HFF-Myc (cell line): ENCODE data around the gene DDX31.

Source experiments
- DNase-seq: peaks from one replicate; pipeline ENCODE4 v3.0.0-alpha.2; 2011; ENCODE audit warnings: low read depth; ENCODE audit errors: extremely low read depth
- H3K4me3 ChIP-seq: replicated peaks from 2 replicates; pipeline ENCODE4 v1.5.1; 2011; ENCODE audit warnings: low read depth, mild to moderate bottlenecking, control low read depth, low read length
- TF ChIP-seq, protein P1 (sequence below): IDR thresholded peaks from 2 replicates; pipeline ENCODE4 v1.5.1; 2012; ENCODE audit warnings: mild to moderate bottlenecking, low read depth, low read length, control low read depth; ENCODE audit errors: missing control alignments

Gene DDX31

DNA sequence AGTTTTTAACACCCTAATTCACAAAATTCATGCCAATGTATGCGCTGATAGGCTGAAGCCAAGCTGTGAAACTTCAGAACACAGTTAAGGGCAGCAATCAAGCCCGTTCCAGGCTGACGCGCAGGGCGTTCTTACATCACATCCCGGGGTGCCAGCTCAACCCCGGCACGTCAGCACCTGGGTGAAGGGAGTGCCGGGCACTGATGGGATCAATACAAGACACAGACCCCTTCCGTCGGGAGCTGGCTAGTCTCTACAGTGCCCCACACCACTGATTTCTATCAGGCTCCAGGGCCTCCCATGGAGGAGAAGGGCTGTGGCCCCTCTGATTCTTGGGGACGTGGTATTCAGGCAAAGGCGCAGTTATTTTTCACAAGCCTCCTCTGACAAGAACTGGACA, 75.4 kb downstream of the DDX31 start:
- no peak overlapping the region for H3K4me3 ChIP-seq
- TF ChIP-seq, protein P1, sequence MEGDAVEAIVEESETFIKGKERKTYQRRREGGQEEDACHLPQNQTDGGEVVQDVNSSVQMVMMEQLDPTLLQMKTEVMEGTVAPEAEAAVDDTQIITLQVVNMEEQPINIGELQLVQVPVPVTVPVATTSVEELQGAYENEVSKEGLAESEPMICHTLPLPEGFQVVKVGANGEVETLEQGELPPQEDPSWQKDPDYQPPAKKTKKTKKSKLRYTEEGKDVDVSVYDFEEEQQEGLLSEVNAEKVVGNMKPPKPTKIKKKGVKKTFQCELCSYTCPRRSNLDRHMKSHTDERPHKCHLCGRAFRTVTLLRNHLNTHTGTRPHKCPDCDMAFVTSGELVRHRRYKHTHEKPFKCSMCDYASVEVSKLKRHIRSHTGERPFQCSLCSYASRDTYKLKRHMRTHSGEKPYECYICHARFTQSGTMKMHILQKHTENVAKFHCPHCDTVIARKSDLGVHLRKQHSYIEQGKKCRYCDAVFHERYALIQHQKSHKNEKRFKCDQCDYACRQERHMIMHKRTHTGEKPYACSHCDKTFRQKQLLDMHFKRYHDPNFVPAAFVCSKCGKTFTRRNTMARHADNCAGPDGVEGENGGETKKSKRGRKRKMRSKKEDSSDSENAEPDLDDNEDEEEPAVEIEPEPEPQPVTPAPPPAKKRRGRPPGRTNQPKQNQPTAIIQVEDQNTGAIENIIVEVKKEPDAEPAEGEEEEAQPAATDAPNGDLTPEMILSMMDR: no peak
- no peak for DNase-seq

DNA sequence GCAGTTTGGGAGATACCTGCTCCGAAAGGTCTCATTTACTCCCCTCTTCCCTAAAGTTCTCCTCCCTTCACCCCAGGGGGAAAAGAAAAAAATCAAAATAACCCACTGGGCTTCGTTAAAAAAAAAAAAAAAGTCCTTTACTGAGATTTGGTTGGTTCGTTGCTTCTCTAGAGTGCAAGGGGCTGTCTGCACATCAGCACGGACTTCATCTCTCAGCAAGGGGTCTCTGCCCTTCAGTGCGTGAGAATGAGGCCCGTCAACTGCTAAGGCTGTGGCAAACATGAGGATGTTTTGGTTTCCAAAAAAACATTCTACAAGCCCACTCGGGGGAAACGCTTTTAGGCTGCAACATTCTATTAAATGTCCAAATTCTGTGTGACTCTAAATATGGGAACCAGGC, 77.3 kb downstream of the DDX31 start:
- DNase-seq: no peak
- no peak overlapping the region for H3K4me3 ChIP-seq
- TF ChIP-seq, protein P1: no peak

DNA sequence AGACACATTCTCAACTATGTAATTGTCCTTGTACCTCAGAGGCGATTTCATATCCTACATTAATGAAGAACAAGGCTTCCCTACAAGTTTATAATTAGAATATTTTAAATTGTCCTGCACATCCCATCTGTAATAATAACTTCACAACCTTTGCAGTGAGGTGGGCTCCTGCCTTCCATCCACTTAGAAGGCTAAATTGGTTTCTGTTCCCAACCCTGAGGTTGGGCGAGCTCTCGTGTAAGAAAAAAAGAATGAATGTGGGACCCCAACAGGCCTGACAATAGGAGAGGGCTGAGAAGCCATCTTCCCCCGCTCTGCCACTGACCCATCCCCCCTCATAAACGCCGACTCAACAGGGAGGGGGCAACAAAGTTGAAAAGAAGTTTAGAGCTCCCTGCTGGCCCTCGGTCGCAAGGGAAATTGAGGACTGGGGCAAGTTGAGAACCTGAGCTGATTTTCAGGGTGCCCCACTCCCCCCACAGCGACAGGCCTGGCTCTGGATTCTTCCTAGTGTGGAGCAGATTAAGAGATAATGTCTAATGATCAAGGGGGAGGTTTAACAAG, 78.0 kb downstream of the DDX31 start:
- TF ChIP-seq, protein P1: no peak
- DNase-seq: no peak
- H3K4me3 ChIP-seq: no peak overlapping the region

DNA sequence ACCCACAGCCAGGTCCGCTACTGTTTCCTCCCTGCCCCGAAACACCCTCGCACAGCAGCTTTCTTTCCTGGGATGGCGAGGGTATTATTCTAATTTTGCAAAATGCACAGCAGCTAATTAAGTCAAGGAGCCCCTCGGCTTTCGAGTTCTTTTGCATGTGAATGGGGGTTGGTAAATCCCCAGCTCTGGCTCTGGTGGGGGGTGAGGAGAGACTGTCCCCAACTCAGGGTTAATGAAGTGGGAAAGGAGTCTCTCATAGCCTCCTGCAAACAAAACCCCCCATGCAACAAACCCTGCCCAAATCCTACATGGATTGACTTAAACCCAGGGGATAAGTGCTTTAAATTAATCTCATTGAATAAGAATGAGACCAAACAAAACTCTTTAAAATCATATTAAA, 78.5 kb downstream of the DDX31 start:
- TF ChIP-seq, protein P1: no peak
- H3K4me3 ChIP-seq: no peak overlapping the region
- no peak for DNase-seq

DNA sequence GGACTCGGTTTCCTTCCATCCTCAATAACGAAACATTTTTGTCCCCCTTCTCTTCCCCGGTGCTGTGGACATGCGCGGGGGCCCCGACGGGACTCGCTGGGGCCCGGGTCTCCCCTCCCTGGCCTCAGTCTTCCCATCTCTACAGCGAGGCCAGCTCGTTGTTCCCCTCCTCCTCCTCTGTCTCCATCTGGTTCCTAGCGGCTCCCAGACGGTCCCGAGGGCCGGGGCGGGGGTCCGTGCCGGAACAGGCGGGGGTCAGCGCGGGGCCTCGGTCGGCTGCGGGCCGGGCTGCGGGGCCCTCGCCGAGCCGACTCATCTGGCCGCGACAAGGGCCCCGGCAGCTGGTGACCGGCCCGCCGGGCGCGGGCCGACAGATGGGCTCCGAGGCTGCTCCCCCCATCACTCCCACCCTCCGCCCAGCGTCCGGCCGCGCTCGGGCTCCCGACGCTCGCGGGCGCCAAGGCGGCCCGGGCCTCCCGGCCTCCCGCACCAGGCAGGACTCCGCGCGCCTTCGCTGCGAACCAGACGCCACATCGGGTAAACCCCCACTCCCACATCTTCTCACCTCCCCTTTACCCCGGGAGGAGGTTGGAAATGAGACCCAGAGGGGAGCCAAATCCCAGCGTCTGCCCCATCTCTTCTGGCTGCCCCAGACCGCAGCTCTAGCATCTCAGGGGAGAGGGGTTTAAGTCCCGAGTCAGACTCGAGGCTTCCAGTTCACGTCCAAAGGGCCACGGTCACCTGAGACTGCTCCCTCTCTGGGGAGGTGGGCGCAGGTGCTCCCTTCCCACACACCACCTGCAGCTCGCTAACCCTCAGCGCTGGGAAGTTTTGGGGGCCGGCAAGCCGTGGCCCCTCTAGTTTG, 79.2 kb downstream of the DDX31 start:
- DNase-seq: no peak
- TF ChIP-seq, protein P1: no peak

DNA sequence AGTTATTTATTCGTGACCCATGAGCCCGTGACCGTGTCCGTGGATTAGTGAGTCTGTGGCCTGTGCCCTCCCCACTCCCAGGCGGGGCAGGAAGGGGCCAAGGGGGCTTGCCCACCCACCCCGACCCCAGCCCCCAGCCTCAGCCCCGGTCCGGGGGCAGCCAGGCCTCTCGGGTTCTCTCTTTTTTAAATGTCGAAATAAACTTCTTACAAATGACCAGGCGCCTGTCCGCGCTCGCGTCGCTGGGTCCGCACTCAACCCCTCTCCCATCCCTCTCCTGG, 79.8 kb downstream of the DDX31 start:
- no peak overlapping the region for H3K4me3 ChIP-seq
- TF ChIP-seq, protein P1: no peak
- DNase-seq: no peak

More for the DNA sequence above, 79.2 kb downstream of the DDX31 start:
- no peak overlapping the region for H3K4me3 ChIP-seq
